ENCODE data around the gene SLC6A12.

GRCh38 chr12:181921-182320, 32.0 kb downstream of the SLC6A12 start:
- TF ChIP-seq POLR2AphosphoS5 (IDR thresholded peaks at IDR 0.05; ENCODE audit: low read depth, low read length) (no peak), SIN3A (IDR thresholded peaks at IDR 0.05; ENCODE audit: borderline replicate concordance, low read depth, low read length) (no peak), CTCF (IDR thresholded peaks at IDR 0.05) (no peak)
